ENCODE data around the gene TKT.

Gene TKT

DNA sequence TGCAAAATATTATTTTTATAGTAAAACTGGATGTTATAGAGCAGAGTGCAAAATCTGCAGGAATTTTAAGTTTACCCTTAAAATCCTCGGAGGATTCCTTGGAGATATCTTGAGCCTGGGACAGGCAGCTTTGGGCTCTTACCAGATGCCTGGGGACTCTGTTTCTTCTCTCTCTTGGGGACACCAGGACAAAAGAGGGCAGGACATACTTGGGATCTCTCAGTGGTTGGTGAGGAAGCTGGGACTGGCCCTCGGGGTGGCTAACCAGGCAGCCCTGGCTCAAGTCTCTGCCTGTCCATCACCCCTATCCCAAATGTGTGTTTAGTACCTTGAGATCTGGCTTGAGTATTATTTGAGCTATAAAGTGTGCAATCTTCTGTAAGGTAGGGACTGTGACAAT is 38.6 kb downstream of the TKT start:
- Mint-ChIP-seq H3K36me3 (ENCODE audit: low read depth) (no peaks in the 10 kb centered on the region), H3K9me3 (no peaks in the 10 kb centered on the region), H3K4me3 (no peak overlapping the region), H3K27ac (no peak overlapping the region), H3K4me1 (ENCODE audit: low read depth) (peaks cover 4% of the 10 kb centered on the region), H3K27me3 (ENCODE audit: low read depth) (peaks cover 5% of the 10 kb centered on the region)

DNA sequence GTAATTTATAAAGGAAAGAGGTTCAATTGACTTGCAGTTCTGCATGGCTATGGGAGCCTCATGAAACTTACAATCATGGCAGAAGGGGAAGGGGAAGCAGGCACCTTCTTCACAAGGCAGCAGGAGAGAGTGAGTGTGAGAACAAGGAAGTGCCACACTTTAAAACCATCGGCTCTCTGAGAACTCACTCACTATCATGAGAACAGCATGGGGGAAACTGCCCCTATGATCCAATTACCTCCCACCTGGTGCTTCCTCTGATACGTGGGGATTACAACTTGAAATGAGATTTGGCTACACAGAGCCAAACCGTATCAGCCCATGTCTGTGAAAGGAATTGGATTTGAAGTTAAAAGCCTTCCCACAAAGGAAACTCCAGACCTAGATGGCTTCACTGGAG is 39.1 kb downstream of the TKT start:
- H3K27me3 Mint-ChIP-seq (ENCODE audit: low read depth): peaks cover 5% of the 10 kb centered on the region
- peaks cover 4% of the 10 kb centered on the region for H3K4me1 Mint-ChIP-seq (ENCODE audit: low read depth)
- H3K9me3 Mint-ChIP-seq: no peaks in the 10 kb centered on the region
- no peak overlapping the region for H3K27ac Mint-ChIP-seq
- H3K4me3 Mint-ChIP-seq: no peak overlapping the region
- no peaks in the 10 kb centered on the region for H3K36me3 Mint-ChIP-seq (ENCODE audit: low read depth)

DNA sequence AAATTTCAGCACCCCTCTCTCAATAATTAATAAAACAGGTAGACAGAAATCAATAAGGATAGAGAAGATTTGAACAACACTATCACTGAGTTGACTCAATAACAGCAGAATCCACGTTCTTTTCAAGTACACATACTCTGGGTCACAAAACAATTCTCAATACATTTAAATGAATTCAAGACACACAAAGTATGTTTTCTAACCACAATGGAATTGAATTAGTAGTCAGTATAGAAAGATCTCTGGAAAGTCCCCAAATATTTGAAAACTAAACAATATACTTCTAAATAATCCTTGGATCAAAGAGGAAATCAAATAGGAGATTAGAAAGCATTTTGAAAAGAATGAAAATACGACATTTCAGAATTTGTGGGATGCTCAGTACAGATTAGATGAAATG is 40.0 kb downstream of the TKT start:
- Mint-ChIP-seq H3K27ac (no peak overlapping the region), H3K4me1 (ENCODE audit: low read depth) (peaks cover 4% of the 10 kb centered on the region), H3K27me3 (ENCODE audit: low read depth) (peaks cover 5% of the 10 kb centered on the region), H3K4me3 (no peak overlapping the region), H3K36me3 (ENCODE audit: low read depth) (no peaks in the 10 kb centered on the region), H3K9me3 (no peaks in the 10 kb centered on the region)

DNA sequence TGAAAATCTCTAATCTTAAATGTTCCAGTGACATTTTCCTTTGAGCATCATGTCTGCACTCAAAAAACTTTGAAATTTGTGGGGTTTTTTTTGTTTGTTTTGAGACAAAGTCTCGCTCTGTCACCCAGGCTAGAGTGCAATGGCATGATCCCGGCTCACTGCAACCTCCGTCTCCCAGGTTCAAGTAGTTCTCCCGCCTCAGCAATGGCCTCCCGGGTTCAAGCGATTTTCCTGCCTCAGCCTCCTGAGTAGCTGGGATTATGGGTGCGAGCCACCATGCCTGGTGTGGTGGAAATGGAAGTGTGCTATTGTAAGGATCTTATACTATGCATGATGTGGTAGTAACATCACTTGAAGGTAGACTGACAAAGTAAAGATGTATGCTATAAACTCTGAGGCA is 42.5 kb downstream of the TKT start:
- H3K4me3 Mint-ChIP-seq: no peak overlapping the region
- H3K4me1 Mint-ChIP-seq (ENCODE audit: low read depth): no peaks in the 10 kb centered on the region

DNA sequence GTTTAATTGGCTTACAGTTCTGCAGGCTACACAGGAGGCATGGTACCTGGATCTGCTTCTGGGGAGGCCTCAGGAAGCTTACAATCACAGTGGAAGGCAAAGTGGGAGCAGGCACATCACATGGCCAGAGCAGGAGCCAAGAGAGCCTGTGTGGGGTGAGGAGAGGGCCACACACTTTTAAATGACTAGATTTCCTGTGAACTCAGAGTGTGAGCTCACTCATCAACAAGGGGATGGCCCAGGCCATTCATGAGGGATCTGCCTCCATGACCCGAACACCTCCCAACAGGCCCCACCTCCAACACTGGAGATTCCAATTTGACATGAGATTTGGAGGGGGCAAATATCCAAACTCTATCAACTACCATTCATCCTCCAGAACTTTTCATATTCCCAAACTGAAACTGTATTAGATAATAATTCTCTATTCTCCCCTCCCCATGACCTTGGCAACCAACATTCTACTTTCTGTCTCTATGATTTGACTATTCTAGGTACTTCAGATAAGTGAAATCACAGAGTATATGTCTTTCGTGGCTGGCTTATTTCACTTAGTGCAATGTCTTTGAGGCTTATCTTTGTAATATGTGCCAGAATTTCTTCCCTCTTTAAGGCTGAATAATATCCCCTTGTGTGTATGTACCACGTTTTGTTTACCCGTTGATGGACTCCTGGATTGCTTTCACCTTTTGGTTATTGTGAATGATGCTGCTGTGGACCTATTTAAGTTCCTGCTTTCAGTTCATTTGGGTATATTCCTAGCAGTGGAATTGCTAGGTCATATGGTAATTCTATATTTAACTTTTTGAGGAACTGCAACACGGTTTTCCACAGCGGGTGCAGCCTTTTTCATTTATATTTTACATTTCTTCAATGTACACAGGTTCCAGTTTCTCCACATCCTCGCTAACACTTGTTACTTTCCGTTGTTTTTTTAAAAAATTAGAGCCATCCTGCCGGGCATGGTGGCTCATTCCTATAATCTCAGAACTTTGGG is 43.8 kb downstream of the TKT start:
- no peaks in the 10 kb centered on the region for H3K9me3 Mint-ChIP-seq
- H3K4me1 Mint-ChIP-seq (ENCODE audit: low read depth): no peaks in the 10 kb centered on the region
- peaks cover 1% of the 10 kb centered on the region for H3K36me3 Mint-ChIP-seq (ENCODE audit: low read depth)
- H3K4me3 Mint-ChIP-seq: no peak overlapping the region
- peaks cover 5% of the 10 kb centered on the region for H3K27me3 Mint-ChIP-seq (ENCODE audit: low read depth)
- H3K27ac Mint-ChIP-seq: no peak overlapping the region

More for the DNA sequence above, 42.5 kb downstream of the TKT start:
- peaks cover 1% of the 10 kb centered on the region for H3K36me3 Mint-ChIP-seq (ENCODE audit: low read depth)
- peaks cover 5% of the 10 kb centered on the region for H3K27me3 Mint-ChIP-seq (ENCODE audit: low read depth)
- no peak overlapping the region for H3K27ac Mint-ChIP-seq
- no peaks in the 10 kb centered on the region for H3K9me3 Mint-ChIP-seq

DNA sequence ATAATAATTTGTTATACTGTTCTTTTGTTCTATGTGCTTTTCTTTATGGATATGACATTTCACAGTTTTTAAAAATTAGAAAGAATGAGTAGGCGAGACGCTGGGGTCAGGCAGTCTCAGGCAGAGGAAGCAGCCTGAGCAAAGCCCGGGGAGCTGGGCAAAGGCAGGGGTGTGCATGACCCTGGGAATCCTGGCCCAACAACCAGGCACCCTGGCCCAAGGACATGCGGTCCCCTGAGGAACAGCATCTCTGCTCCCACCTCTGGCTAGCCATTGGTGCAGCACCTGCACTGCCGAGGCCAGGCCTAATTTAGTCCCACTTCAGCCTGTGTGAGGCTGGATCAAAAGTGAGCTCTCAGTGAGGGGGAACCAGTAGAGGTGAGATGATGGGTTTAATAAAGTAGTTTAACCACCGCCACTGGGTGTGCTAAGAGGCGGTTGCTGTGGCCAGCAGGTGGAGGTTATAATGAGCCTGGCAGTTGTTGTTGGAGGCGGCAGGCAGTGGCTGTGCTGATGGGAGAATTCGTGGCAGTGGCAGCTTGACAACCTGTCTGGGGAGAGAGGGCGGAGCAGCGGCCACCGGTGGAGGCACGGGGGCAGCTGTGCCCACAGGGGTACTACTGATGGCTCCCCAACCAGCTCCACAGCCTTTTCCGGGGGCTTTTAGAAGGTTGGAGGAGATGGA is 53.3 kb downstream of the TKT start:
- Mint-ChIP-seq H3K4me1 (ENCODE audit: low read depth) (no peaks in the 10 kb centered on the region), H3K36me3 (ENCODE audit: low read depth) (no peaks in the 10 kb centered on the region), H3K9me3 (no peaks in the 10 kb centered on the region), H3K4me3 (no peak overlapping the region), H3K27me3 (ENCODE audit: low read depth) (no peaks in the 10 kb centered on the region), H3K27ac (no peak overlapping the region)

DNA sequence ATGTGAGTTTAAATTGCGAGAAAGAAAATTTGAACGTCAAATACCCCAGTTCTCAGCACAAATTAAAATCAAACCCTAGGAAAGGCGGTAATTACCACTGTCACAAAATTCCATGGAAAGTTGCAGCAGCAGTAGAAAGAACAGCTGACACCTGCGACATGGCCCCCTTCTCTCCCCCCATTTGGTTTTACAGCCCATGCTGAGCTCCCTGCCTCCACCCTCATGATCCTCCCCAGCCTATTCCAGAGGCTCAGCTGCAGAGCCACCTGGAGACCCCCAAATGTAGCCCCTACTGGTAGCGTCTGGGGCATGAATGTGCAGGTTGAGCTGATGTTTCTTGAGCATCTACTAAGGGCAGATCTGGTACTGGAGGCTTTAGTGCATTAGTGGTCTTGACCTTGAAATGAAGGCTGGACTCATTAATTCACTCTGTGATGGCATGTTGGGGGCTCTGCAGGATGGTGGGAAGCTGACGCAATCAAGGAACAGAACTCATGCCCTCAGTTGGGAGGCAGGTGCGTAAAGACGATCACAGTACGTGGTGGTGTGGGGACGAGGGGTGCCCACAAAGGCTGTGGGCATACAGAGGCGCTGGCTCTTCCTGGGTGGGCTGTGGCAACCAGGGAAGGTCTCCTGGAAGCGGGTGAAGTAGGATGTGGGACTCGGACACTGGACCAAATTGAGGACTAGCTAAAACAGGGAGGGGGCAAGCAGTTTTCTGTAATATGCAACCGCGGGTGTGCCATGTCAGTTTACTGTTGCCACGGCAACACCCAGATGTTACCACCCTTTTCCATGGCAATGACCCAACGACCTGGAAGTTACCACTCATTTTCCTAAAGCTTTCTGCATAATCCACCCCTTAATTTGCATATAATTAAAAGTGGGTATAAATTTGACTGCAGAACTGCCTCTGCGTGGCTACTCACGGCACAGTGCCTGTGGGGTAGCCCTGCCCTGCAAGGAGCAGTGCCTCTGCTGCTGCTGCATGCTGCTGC is 55.0 kb downstream of the TKT start:
- H3K4me3 Mint-ChIP-seq: no peak overlapping the region
- H3K27me3 Mint-ChIP-seq (ENCODE audit: low read depth): no peaks in the 10 kb centered on the region
- H3K4me1 Mint-ChIP-seq (ENCODE audit: low read depth): peaks cover 3% of the 10 kb centered on the region
- H3K27ac Mint-ChIP-seq: no peak overlapping the region
- H3K36me3 Mint-ChIP-seq (ENCODE audit: low read depth): no peaks in the 10 kb centered on the region
- no peaks in the 10 kb centered on the region for H3K9me3 Mint-ChIP-seq

DNA sequence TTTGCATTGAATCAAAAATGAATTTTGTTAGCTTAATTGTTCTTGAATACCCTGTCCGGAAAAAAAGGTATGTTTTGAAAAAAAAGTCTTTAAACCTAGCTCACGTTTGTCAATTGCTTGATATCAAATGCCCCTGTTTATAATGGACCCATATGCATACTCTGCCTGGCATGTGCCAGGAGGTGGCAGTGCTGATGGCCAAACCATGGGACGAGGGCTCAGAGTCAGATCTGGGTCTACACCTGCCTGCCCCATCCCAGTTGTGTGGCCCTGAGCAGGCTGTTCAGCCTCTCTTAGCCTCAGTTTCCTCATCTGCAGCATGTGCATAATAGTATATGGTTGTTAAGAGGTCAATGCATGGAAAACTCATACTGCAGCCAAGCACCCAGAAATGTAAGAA is 56.0 kb downstream of the TKT start:
- Mint-ChIP-seq H3K27ac (no peak overlapping the region), H3K4me1 (ENCODE audit: low read depth) (peaks cover 8% of the 10 kb centered on the region), H3K36me3 (ENCODE audit: low read depth) (no peaks in the 10 kb centered on the region), H3K27me3 (ENCODE audit: low read depth) (no peaks in the 10 kb centered on the region), H3K9me3 (no peaks in the 10 kb centered on the region), H3K4me3 (no peak overlapping the region)

DNA sequence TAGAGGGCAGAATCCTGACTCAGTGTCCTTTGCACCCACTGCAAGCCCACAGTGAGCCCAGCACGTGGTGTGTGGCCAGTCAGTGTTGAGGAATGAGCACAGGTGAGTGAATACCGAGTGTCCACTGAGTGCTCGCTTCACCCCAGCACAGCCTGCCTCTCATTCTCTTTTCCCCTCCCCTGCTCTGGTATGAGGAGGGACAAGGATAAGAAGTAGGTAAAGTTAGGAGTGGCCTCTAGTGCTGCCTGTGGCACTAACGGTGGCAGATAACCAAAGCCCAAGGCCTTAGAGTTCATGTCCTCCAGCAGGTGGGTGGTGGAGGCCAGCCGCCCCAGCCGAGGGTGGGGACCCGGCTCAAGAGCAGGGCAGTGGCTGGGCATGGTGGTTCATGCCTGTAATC is 56.8 kb downstream of the TKT start:
- Mint-ChIP-seq H3K27ac (no peak overlapping the region), H3K27me3 (ENCODE audit: low read depth) (no peaks in the 10 kb centered on the region), H3K9me3 (no peaks in the 10 kb centered on the region), H3K4me3 (no peak overlapping the region), H3K36me3 (ENCODE audit: low read depth) (no peaks in the 10 kb centered on the region), H3K4me1 (ENCODE audit: low read depth) (peaks cover 8% of the 10 kb centered on the region)

DNA sequence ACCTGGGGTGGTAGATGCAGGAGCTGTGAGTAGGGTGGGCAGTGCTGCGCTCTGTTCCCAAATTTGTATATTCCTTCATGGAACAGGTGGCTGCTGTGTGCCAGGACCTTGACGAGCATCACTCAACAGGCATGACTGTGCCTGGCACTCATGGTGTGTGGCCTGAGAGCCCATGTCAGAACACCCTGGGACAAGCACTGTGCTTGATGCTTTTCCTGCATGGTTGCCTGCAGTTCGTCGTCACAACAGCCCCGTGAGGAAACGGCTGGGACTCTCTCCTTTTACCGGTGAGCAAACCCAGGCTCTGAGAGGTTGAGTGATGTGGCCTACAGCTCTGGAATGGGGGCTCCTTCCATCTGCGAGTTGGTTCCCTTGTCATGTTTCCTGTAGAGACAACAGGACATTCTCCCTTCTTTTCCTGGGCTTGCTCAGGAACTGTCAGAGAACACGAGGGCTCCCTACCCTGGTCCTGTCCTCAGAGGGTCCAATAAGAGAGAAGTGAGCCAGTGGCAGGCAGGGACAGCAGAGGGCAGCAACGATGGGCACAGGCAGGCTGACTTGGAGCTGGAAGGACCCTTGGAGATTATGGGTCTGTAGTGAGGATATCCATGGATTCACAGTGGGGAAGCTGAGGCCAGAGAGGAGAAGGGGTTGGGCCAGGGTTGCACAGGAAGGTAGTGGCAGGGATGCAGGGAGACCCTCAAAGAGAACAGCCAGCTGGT is 57.4 kb downstream of the TKT start:
- H3K36me3 Mint-ChIP-seq (ENCODE audit: low read depth): no peaks in the 10 kb centered on the region
- no peaks in the 10 kb centered on the region for H3K9me3 Mint-ChIP-seq
- no peaks in the 10 kb centered on the region for H3K27me3 Mint-ChIP-seq (ENCODE audit: low read depth)
- peaks cover 8% of the 10 kb centered on the region for H3K4me1 Mint-ChIP-seq (ENCODE audit: low read depth)
- no peak overlapping the region for H3K27ac Mint-ChIP-seq
- H3K4me3 Mint-ChIP-seq: no peak overlapping the region

DNA sequence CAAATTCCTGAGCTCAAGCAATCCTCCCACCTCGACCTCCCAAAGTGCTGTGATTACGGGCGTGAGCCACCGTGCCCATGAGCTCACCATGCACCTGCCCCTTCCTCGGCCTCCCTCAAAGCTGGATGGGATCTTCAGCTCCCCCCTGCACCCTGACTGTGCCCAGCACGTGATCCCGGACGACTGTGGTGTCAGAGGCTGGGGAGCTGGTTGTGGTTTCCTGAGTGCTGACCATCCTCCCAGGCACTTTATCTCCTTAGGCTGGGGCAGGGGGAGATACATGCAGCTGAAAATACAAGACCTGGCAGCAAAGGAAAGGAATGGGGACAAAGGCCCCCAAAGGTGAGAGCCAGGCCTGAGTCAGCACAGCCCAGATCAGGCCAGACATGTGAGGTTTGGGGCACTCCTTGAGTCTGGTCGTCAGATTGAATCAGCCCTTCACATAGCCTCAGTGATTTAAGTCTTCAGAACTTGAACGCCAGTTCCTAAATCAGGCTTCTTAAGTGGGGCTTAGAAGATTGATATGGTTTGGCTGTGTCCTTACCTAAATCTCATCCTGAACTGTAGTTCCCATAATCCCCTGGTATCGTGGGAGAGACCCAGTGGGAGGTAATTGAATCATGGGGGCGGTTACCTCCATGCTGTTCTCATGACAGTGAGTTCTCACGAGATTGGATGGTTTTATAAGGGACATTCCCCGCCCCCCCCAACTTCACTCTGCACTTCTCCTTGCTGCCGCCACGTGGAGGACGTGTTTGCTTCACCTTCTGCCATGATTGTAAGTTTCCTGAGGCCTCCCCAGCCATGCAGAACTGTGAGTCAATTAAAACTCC is 59.0 kb downstream of the TKT start:
- Mint-ChIP-seq H3K27me3 (ENCODE audit: low read depth) (no peaks in the 10 kb centered on the region), H3K9me3 (no peaks in the 10 kb centered on the region), H3K27ac (peak overlapping the region; percentile 43), H3K4me1 (ENCODE audit: low read depth) (peaks cover 12% of the 10 kb centered on the region), H3K36me3 (ENCODE audit: low read depth) (peaks cover 2% of the 10 kb centered on the region), H3K4me3 (no peak overlapping the region)

DNA sequence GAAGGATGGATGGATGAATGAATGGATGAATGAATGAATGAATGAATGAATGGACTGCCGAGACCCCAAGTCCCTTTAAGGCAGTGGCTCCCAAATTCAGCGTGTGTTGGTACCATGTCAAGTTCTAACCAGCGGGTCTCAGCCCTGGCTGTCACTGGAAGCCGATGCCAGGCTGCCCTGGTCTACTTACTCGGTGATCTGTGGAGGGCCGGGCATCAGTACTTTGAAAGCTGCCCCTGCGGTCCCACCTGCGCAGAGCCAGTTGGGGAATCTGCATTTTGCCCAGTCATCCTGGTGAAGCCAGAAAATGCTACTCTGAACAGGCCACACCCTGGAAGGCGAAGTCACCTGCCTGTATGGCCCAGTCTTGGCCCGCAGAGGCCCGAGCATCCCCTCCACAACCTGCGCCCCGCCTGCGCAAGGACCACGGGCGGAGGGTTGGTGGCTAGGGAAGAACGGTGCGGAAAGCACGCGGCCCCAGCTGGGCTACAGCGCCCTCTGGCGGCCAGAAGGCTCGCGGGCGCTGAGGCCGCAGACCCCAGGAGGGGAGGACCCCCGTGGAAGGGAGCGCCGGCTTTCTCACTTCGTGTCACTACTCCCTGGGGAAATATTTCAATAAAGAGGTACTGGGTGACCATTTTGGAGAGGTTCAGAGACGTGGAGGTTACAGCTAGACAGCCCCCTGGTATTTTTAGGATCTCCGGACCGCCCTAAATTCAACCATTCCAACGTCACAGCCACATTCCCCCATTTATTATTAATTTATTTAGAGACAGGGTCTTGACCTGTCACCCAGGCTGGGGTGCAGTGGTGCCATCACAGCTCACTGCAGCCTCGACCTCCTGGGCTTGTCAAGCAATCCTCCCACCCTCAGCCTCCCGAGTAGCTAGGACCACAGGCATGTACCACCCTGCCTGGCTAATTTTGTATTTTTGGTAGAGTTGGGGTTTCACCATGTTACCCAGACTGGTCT is 59.9 kb downstream of the TKT start:
- no peaks in the 10 kb centered on the region for H3K27me3 Mint-ChIP-seq (ENCODE audit: low read depth)
- H3K27ac Mint-ChIP-seq: no peak overlapping the region
- no peak overlapping the region for H3K4me3 Mint-ChIP-seq
- H3K9me3 Mint-ChIP-seq: no peaks in the 10 kb centered on the region
- peaks cover 12% of the 10 kb centered on the region for H3K4me1 Mint-ChIP-seq (ENCODE audit: low read depth)
- H3K36me3 Mint-ChIP-seq (ENCODE audit: low read depth): peaks cover 2% of the 10 kb centered on the region

Data from T-helper 1 cell treated with Interleukin-12 subunit alpha and Interleukin-12 subunit beta and Interleukin-4 antibody, amounts not matched to agents 30 μg/mL and 1 μg/mL, for 36 hours (primary cell).